Measurements from ENCODE around the gene PCNT. TPM values are rescaled to one million over a fixed set of nuclear protein-coding genes. Genes with fewer than 3 reads are reported as not detected.

Gene PCNT
- total RNA-seq, 1 experiment from 2014 or later = 39.6 TPM

DNA sequence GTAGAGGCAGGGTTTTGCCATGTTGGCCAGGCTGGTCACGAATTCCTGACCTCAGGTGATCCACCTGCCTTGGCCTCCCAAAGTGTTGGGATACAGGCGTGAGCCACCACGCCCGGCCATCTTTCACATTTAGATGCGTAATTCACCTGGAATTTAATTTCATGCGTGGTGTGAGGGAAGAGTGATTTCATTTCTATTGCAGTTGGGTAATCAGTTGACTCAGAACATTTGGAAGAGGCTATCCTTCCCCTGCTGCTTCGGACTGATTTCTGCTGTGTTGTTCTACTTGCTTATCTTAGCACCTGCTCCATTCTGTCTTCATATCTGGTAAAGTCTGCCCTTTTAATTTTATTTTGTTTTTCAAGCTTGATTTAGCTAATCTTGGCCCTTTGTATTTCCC is 153.8 kb downstream of the PCNT start:
- Histone ChIP-seq H3K56ac (ENCODE audit: insufficient read length, low read depth, low read length) (no peak overlapping the region), H3K23ac (ENCODE audit: insufficient read length, low read depth, low read length) (no peak overlapping the region), H4K5ac (ENCODE audit: insufficient read length, low read depth, low read length) (no peak overlapping the region), H3K4me2 (ENCODE audit: insufficient read depth, insufficient read length, low read length) (no peak overlapping the region), H3K79me1 (ENCODE audit: insufficient read depth, low read depth, low read length, poor library complexity, severe bottlenecking) (no peaks in the 10 kb centered on the region), H2BK5ac (ENCODE audit: insufficient read length, low read length) (no peak overlapping the region), H4K8ac (replicated peaks; ENCODE audit: insufficient read length, low read depth, low read length) (no peak overlapping the region), H3T11ph (ENCODE audit: low read length) (no peak overlapping the region), H3K18ac (ENCODE audit: insufficient read length, low read depth, low read length) (no peak overlapping the region), H2AFZ (ENCODE audit: low read length) (no peak overlapping the region), H3K27ac (ENCODE audit: insufficient read length, low read depth, low read length) (no peak overlapping the region), H3K23me2 (ENCODE audit: insufficient read length, low read depth, low read length, poor library complexity, severe bottlenecking) (no peaks in the 10 kb centered on the region), H2BK12ac (ENCODE audit: insufficient read length, low read depth, low read length) (no peak overlapping the region), H2AK5ac (ENCODE audit: insufficient read length, low read length) (no peak overlapping the region), H3K27me3 (ENCODE audit: insufficient read depth, low read length) (no peaks in the 10 kb centered on the region), H2BK120ac (ENCODE audit: low read depth, low read length, poor library complexity, severe bottlenecking) (no peak overlapping the region), H4K20me1 (ENCODE audit: control insufficient read depth, insufficient read depth, insufficient read length) (no peaks in the 10 kb centered on the region), H3K4ac (ENCODE audit: low read depth, low read length) (no peak overlapping the region), H3K14ac (ENCODE audit: insufficient read depth, low read length) (no peak overlapping the region), H2BK20ac (ENCODE audit: low read depth, low read length, poor library complexity, severe bottlenecking) (no peak overlapping the region), H4K91ac (ENCODE audit: insufficient read length, low read depth, low read length) (no peak overlapping the region), H3K9me3 (ENCODE audit: control insufficient read depth, low read depth, low read length) (no peaks in the 10 kb centered on the region), H3K4me1 (ENCODE audit: insufficient read depth, low read length) (no peaks in the 10 kb centered on the region), H3K9ac (ENCODE audit: extremely low read depth, insufficient read length, low read length) (no peak overlapping the region), H2BK15ac (ENCODE audit: low read depth, low read length) (no peak overlapping the region), H3K79me2 (ENCODE audit: insufficient read depth, low read length) (no peaks in the 10 kb centered on the region)
- Mint-ChIP-seq H3K27me3 (ENCODE audit: low read depth) (no peaks in the 10 kb centered on the region), H3K27ac (no peak overlapping the region; a peak in 1 of 7 replicates), H3K4me1 (no peaks in the 10 kb centered on the region), H3K9me3 (no peaks in the 10 kb centered on the region), H3K36me3 (ENCODE audit: insufficient read depth in 1 of 3, low read depth in 3 of 3) (peaks cover 2 to 11% (median 9%) of the 10 kb centered on the region in 3 experiments; a peak in 5 of 7 replicates), H3K4me3 (no peak overlapping the region)
- DNase-seq = no peak
- whole genome bisulfite sequencing (ENCODE audit: extremely low coverage, insufficient read length, low lambda C conversion rate) = no CpG with 5 or more reads among the region's 7 CpGs
- TF ChIP-seq, protein P1, sequence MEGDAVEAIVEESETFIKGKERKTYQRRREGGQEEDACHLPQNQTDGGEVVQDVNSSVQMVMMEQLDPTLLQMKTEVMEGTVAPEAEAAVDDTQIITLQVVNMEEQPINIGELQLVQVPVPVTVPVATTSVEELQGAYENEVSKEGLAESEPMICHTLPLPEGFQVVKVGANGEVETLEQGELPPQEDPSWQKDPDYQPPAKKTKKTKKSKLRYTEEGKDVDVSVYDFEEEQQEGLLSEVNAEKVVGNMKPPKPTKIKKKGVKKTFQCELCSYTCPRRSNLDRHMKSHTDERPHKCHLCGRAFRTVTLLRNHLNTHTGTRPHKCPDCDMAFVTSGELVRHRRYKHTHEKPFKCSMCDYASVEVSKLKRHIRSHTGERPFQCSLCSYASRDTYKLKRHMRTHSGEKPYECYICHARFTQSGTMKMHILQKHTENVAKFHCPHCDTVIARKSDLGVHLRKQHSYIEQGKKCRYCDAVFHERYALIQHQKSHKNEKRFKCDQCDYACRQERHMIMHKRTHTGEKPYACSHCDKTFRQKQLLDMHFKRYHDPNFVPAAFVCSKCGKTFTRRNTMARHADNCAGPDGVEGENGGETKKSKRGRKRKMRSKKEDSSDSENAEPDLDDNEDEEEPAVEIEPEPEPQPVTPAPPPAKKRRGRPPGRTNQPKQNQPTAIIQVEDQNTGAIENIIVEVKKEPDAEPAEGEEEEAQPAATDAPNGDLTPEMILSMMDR (conservative IDR thresholded peaks at IDR 0.05) = no peak

Data from H9 (cell line).